H1 (cell line): Measurements from ENCODE around the gene SNAP47. TPM values are rescaled to one million over a fixed set of nuclear protein-coding genes. Genes with fewer than 3 reads are reported as not detected.

Experiments used
- ASH2L ChIP-seq: fragments of 200-600, 300-600 bp; sonication (generic); IDR thresholded peaks from one replicate; pipeline ENCODE4 v1.7.1; 2017; ENCODE audit warnings: low read length
- CHD1 ChIP-seq: IDR thresholded peaks from 2 replicates; pipeline ENCODE4 v1.6.1; 2012; ENCODE audit warnings: low read depth, low read length, improper control_type of control experiment
- CREB1 ChIP-seq: IDR thresholded peaks from 2 replicates; pipeline ENCODE4 v1.6.1; 2012; ENCODE audit warnings: inconsistent platforms
- GTF2F1 ChIP-seq: IDR thresholded peaks from 2 replicates; pipeline ENCODE4 v1.6.1; 2012; ENCODE audit warnings: low read depth, low read length, improper control_type of control experiment, borderline replicate concordance
- HDAC2 ChIP-seq, 2 experiments: fragments of 300-600 bp in 1 of 2; sonication (generic) in 1 of 2; IDR thresholded peaks; 2 replicates each; pipeline ENCODE4 v1.6.1; 2011 to 2012; ENCODE audit warnings: low read depth in 2 of 2, low read length in 2 of 2, mild to moderate bottlenecking in 2 of 2, moderate library complexity in 2 of 2, borderline replicate concordance in 1 of 2, inconsistent platforms in 1 of 2
- HDAC6 ChIP-seq: IDR thresholded peaks from one replicate; pipeline ENCODE4 v1.7.1; 2012; ENCODE audit warnings: low read depth, mild to moderate bottlenecking, inconsistent platforms, low read length, moderate library complexity
- KDM1A ChIP-seq: fragments of 200-600, 300-600 bp; sonication (generic); IDR thresholded peaks from 2 replicates; pipeline ENCODE4 v1.7.1; 2016; ENCODE audit warnings: mild to moderate bottlenecking, low read length, borderline replicate concordance
- KDM5A ChIP-seq: fragments of 200-600 bp; IDR thresholded peaks from 2 replicates; pipeline ENCODE4 v1.7.1; 2012; ENCODE audit warnings: mild to moderate bottlenecking, low read length, inconsistent platforms, mixed read lengths
- MAFK ChIP-seq: IDR thresholded peaks from 2 replicates; pipeline ENCODE4 v1.6.1; 2012; ENCODE audit warnings: low read depth, mild to moderate bottlenecking, improper control_type of control experiment, low read length
- MAX ChIP-seq: IDR thresholded peaks from 2 replicates; pipeline ENCODE4 v1.6.1; 2012; ENCODE audit warnings: inconsistent platforms
- NRF1 ChIP-seq: IDR thresholded peaks from 2 replicates; pipeline ENCODE4 v1.6.1; 2011; ENCODE audit warnings: mild to moderate bottlenecking, low read depth, low read length, improper control_type of control experiment
- PHF8 ChIP-seq: fragments of 200-600 bp; sonication (generic); conservative IDR thresholded peaks from 2 replicates; pipeline ENCODE4 v1.7.1; 2012; ENCODE audit warnings: low read depth, mild to moderate bottlenecking, inconsistent platforms, low read length, moderate library complexity
- POLR2A ChIP-seq, 2 experiments: IDR thresholded peaks; 1 replicate in 1 of 2; 2 replicates in 1 of 2; pipeline ENCODE4 v1.6.1; 2011; ENCODE audit warnings: low read depth in 2 of 2, low read length in 2 of 2, mild to moderate bottlenecking in 2 of 2; ENCODE audit errors: control extremely low read depth in 1 of 2
- RAD21 ChIP-seq, 2 experiments: IDR thresholded peaks in 1 of 2; conservative IDR thresholded peaks in 1 of 2; 2 replicates each; pipeline ENCODE4 v1.6.1; 2011; ENCODE audit warnings: low read depth in 2 of 2, low read length in 2 of 2, improper control_type of control experiment in 1 of 2, inconsistent platforms in 1 of 2, mild to moderate bottlenecking in 1 of 2, moderate library complexity in 1 of 2
- RBBP5 ChIP-seq: IDR thresholded peaks from 2 replicates; pipeline ENCODE4 v1.7.1; 2012; ENCODE audit warnings: low read depth, mild to moderate bottlenecking, inconsistent platforms, low read length, moderate library complexity, borderline replicate concordance
- RNF2 ChIP-seq: fragments of 200-900, 300-1000 bp; sonication (generic); IDR thresholded peaks from 2 replicates; pipeline ENCODE4 v1.7.1; 2016; ENCODE audit warnings: borderline replicate concordance, low read depth, mild to moderate bottlenecking, antibody characterized with exemption, low read length; ENCODE audit not compliant: poor library complexity, severe bottlenecking; ENCODE audit errors: missing control alignments
- SIN3A ChIP-seq, 2 experiments: IDR thresholded peaks in 1 of 2; conservative IDR thresholded peaks in 1 of 2; 2 replicates each; pipeline ENCODE4 v1.6.1; 2011 to 2012; ENCODE audit warnings: low read length in 2 of 2, improper control_type of control experiment in 1 of 2, low read depth in 1 of 2, mild to moderate bottlenecking in 1 of 2
- SRF ChIP-seq: IDR thresholded peaks from 2 replicates; pipeline ENCODE4 v1.6.1; 2011; ENCODE audit warnings: mild to moderate bottlenecking, low read depth, low read length, moderate library complexity
- SUZ12 ChIP-seq: fragments of 200-600 bp; sonication (generic); IDR thresholded peaks from 2 replicates; pipeline ENCODE4 v1.6.1; 2012; ENCODE audit warnings: mild to moderate bottlenecking, inconsistent platforms, low read length, moderate library complexity, mixed read lengths
- TBP ChIP-seq: IDR thresholded peaks from 2 replicates; pipeline ENCODE4 v1.6.1; 2011; ENCODE audit warnings: low read depth, low read length, improper control_type of control experiment
- TEAD4 ChIP-seq: IDR thresholded peaks from 2 replicates; pipeline ENCODE4 v1.6.1; 2012; ENCODE audit warnings: low read depth, low read length, inconsistent platforms, mixed read lengths
- polyA plus RNA-seq, 7 experiments: library from polyadenylated mRNA; depleted of rRNA in 3 of 7; stranded (reverse) in 5 of 7; unstranded in 2 of 7; fragments of >200 nt in 5 of 7; fragments of 200-250 nt in 2 of 7; gene quantifications; 1 replicate in 5 of 7; 2 replicates in 1 of 7; 4 replicates in 1 of 7; pipeline versions ENCODE4 v1.2.1 to v1.2.3, GENCODE V29; 2011 to 2013; ENCODE audit warnings: missing spikeins in 2 of 7, mixed read lengths in 2 of 7
- total RNA-seq: library from RNA; stranded (reverse); fragmentation: NEBNext Ultra II Directional; extraction: Animal tissue kit (Norgen Biotek cat#: 25700); gene quantifications from 2 replicates; pipeline ENCODE4 v1.2.1, GENCODE V29; 2021
- TF ChIP-seq, protein P1 (sequence below): IDR thresholded peaks from 2 replicates; pipeline ENCODE4 v1.6.1; 2012; ENCODE audit warnings: inconsistent platforms

SNAP47 gene
- total and polyA plus RNA-seq, 2 of the 8 experiments (the other 6 are each of a cell fraction or from before 2014, with no cell fraction given), result 37.6 to 42.2 TPM

- TF ChIP-seq RAD21 (IDR thresholded peaks at IDR 0.05 in 1 of 2, conservative IDR thresholded peaks at IDR 0.05 in 1 of 2; ENCODE audit: low read depth in 2 of 2, low read length in 2 of 2) (no peak), SUZ12 (no peak), KDM5A (peak; percentile 28; the same call in 1 of the 2 replicates), CREB1 (peak; percentile 75), KDM1A (no peak), MAX (peak; percentile 79), SRF (peak; percentile 49; the same call in 1 of the 2 replicates), RBBP5 (peak; percentile 78), TBP (peak; percentile 91), POLR2A (IDR thresholded peaks at IDR 0.05; ENCODE audit: control extremely low read depth in 1 of 2, low read depth in 2 of 2, low read length in 2 of 2) (peak in 1 of 2 experiments; percentile 67; a peak in 2 of 3 replicates), NRF1 (peak; percentile 99), CHD1 (no peak), GTF2F1 (no peak), PHF8 (peak; percentile 76), SIN3A (conservative IDR thresholded peaks at IDR 0.05 in 1 of 2, IDR thresholded peaks at IDR 0.05 in 1 of 2; ENCODE audit: low read depth in 1 of 2, low read length in 2 of 2) (peak; percentile 22 to 66; a peak in 1 of 4 replicates), ASH2L (peak; percentile 53), HDAC6 (no peak), HDAC2 (IDR thresholded peaks at IDR 0.05; ENCODE audit: borderline replicate concordance in 1 of 2, low read depth in 2 of 2, low read length in 2 of 2) (0 out of 4 replicates have a peak, but pooled peaks of 1 of the 2 experiments have one; percentile 53), MAFK (no peak), RNF2 (no peak), TEAD4 (peak; percentile 12; the same call in 1 of the 2 replicates)
- TF ChIP-seq, protein P1, sequence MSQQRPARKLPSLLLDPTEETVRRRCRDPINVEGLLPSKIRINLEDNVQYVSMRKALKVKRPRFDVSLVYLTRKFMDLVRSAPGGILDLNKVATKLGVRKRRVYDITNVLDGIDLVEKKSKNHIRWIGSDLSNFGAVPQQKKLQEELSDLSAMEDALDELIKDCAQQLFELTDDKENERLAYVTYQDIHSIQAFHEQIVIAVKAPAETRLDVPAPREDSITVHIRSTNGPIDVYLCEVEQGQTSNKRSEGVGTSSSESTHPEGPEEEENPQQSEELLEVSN, result peak; percentile 70
These were observed at the start of gene SNAP47, which contains the start of gene JMJD4 (continued) for GRCh38 chr1:227734856-227735538.
